Kidney glomerular epithelial cell (primary cell): Measurements from ENCODE around the gene SULT4A1.
A peak's percentile ranks its signal among the peaks of the same experiment; 100 is the strongest.

Experiments
- DNase-seq: peaks from one replicate; lab custom pipeline; 2025; lab: John Stamatoyannopoulos, UW

The SULT4A1 gene

GRCh38 chr22:43828725-43828997 lies 33.7 kb downstream of the SULT4A1 start:
- no peak for DNase-seq

DNA sequence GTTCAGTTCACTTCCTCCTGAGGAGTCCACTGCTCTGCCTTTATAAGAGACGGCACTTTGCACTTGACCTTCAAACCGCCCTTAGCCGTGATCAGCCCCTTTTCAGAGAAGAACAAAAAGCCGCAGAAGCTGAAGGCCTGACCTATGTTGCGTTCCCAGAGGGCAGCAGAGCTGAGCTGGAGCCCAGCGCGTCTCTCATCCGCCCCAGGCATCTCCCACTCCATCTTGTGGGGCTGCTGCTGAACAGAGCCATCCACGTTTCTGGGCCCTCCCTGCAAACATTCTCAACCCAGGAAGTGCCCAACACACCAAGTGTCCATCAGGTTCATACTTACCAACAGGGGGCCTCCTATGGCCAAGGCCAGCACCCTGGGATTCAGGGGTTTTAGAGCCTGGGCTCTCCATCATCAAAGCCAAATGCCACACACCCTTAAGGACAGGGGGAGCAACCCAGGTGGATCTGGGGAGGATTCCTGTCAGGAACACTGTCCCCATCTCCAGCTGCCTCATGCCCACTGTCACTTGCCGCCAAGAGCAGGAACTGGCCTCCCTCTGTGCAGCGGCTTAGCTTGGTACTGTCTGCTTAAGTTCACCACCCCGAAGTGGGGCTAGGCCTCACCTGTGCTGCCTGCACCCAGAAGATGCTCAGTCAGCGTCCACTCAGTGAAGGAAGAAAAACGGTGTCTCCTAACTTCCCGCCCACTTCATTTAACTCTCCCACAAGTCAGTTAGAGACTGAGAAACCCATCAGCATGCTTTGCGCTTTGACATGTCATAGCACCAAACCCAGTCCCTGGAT lies 34.2 kb downstream of the SULT4A1 start:
- no peak for DNase-seq

- no peak for DNase-seq
Observed at GRCh38 chr22:43827003-43827735, 35.1 kb downstream of the SULT4A1 start.

GRCh38 chr22:43826142-43827002 lies 35.9 kb downstream of the SULT4A1 start:
- DNase-seq, result peak; percentile 72

DNA sequence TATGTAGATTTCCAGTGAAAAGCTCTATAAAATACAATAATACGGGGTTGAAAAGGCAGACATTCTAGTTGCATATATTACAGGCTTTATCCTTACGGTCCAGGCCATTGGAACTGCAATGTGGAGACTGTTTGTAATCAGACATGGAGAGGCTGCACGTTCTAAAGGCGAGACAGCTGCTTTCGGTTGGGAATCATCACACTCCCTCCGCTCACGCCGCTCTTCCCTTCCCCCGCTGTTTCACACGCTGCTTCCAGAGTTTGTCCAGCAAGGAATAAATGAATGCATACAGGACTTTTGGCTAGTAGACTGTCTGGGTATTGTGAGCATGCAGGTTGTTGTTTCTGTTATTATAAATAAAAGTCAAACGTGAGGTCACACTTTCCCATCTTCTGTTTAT lies 36.7 kb downstream of the SULT4A1 start:
- no peak for DNase-seq

GRCh38 chr22:43824724-43825420 lies 37.4 kb downstream of the SULT4A1 start:
- no peak for DNase-seq

DNA sequence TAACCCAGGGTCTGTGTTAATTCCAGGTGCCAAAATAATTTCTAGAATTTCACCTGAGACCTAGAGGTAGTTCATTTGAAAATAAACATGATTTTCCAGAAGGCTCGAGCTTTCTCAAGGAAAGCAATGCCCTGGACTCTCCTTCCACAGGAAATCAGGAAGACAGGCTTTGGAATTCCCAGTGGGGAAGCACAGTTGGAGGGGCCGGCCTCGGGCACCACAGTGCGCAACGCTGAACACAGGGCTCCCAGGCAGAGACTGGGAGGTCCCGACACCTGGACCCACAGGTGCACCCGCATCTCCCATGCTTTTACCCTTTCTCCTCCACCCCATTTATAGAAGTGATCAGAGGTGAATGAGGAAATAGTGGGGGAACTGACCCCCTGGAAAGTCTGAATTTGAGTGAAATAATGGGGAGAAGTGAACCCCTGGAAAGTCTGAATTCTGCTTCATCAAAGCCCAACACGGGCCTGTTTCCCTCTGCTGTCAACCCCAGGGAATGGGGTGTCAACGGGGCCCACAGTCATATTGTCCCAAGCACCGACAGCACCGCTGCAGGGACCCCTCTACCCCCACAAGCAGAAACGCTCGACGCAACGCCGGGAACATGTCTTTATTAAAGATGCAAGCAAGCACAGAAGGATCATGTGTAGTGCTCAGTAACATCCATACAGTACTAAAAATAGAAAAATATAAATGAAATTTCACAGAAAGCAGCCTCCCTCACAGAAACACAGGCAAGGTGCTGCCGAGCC lies 38.2 kb downstream of the SULT4A1 start:
- no peak for DNase-seq

GRCh38 chr22:43823353-43823908 lies 38.9 kb downstream of the SULT4A1 start:
- peak; percentile 84 for DNase-seq

DNA sequence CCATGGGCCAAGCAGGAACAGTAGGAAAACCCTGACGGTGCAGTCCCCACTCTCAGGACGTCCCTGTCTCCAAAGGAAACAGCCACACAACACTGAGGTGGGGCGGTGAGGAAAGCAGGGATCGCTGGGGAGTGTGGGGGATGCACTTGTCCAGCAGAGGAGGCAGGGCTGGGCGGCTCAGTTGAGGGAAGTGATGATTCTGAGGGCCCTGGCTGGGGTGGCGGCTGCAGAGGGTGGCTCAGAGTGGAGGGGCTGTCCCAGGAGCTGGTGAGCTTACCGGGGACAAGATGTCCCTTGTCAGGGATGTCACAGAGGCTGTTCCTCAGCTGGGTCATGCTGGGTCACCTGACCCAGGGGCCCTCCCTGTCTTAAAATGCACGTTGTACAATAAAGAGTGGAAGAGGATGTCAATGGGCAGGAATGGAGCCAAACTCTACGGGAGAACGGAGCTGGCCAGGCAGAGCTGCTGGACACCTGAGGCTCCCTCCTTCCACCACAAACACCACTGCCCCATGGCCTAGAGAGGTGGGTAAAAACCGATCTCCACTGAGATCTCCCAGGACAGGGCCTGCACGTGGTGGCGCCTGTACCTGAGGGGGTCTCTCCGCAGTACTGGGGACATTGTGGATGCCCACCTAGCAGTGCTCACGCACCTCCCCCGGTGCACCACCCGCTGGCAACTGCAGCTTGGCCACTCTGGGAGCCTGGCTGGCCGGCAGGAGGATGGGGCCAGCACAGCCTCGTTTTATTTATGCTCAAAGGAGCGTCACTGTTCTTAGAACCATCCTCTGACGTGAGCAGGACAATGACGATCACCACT lies 40.5 kb downstream of the SULT4A1 start:
- no peak for DNase-seq

DNA sequence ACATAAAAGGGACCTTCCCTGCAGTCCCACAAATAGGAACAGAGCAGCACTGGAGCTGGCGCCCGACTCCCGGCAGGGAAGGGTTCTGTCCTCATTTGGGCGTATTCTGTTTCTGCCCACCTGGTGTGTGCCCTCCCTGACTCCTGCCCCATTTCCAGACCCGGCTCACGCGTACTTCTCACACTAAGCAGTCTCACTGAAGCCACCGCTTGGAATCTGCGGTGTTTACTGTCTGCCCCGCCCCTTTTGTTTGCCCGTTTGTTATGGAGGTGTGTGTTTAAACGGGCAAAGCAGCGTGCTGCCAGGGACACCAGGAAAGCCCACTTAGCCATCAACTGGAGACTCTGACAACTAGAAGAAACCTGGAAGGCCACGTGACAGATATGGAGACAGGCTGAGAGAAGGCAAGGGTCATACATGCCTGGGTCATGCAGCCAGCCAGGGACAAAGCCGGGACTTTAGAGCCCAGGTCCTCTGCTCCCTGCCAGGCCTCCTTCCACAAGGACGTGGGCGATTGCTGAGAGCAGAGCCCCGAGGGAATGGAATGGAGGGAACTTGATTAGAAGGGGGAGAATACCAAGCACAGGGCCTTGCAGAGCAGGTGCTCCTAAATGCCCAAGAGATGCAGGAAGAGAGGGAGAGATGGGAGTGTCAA lies 41.5 kb downstream of the SULT4A1 start:
- DNase-seq, result no peak

DNA sequence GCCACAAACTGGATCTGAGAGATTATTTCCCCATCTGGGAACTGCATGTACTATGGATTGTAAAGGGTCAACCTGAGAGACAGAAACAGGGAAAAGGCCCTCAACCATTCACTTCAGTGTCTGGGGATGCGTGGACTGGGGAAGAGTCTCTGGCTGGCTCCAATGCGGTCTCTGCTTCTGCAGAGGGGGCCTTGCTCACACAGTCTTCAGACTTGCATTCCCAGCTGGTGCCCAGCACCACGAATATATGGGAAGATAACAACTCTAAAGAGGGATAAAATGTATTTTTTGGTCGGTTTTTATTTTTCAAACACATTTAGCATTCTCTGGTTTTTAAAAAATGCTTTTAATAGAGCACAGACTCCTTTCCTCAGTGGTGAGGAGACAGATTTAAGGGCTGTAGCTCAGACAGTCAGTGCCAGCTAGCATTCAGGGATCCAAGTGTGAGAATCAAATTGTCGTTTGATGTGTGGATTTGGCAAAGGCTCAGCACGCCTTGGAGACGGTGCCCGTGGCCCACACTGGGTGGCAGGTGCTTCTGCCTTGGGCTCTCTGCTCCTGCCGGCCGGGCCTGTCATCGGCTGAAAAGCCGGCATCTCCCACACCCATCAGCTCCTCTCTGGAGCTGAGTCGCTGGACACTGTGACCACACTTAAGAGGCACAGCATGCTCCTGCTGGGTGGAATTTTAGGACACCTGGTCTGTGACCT lies 42.2 kb downstream of the SULT4A1 start:
- DNase-seq, result no peak

- no peak for DNase-seq
Observed at GRCh38 chr22:43819421-43819921, 42.8 kb downstream of the SULT4A1 start.

DNA sequence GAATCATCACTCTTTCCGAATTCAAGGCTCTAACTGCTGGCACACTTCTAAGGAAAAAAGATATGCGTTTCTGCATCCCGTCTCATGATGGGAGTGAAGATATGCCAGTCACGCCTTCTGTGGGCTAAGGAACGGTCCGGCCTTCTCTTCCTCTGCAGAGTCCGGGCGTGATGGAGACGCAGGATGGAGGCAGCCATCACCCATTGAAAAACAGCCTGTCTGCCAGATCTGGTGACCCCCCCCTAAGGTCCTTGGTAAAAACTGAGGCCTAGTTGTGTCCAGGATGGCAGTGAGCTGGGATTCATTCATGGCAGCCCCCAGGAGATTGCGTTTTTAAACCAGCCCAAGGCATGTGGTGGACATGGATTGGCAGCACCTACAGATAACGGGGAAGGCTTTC lies 43.3 kb downstream of the SULT4A1 start:
- no peak for DNase-seq

DNA sequence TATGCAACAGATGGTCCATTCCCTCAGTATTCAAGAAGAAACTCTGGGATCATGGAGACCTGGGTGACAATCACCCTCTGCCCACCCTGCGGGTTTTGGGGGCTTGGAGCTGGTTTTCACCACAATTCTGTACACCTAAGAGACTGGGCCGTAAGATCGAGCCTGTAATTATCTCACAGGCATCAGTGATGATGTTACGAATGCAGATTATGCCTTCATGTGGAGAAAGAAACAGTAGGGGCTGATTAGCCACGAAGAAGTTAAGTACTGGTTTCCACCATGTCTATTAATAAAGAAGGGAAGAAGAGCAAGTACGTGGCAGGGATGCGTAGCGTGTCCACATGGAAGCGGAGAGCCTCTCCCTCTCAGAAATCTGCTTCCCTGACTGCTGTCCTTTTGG lies 44.9 kb downstream of the SULT4A1 start:
- no peak for DNase-seq

GRCh38 chr22:43814264-43814663 lies 48.0 kb downstream of the SULT4A1 start:
- DNase-seq, result no peak

- DNase-seq, result no peak
Observed at GRCh38 chr22:43812890-43813289, 49.4 kb downstream of the SULT4A1 start.

GRCh38 chr22:43812149-43812842 lies 50.0 kb downstream of the SULT4A1 start, which contains the start of gene EFCAB6:
EFCAB6 (minus strand) TSS chr22:43812305; CDS start chr22:43782318, 29,987 bp downstream.
- DNase-seq, result peak; percentile 89

DNA sequence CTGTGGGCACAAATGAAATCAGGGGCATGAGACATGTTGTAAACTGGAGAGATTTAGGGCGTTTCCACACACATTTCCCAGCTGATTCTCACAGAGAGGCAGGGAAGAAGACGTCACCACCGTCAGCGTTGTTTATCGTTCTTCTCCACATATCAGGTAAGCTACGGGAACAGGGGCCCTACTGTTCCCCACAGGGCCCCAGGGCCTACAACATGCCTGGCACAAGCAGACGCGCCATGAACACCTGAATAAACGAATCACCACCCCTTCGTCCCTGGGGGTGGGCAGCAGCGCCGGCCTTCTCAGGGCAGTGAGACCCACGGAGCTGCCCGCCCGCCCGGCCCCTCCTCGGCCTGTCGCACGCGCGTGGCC lies 50.5 kb downstream of the SULT4A1 start:
- DNase-seq, result peak; percentile 10
